Parathyroid adenoma (tissue), 2 donors: Measurements from ENCODE around the gene TDRD1.

Experiments
- H2AFZ ChIP-seq: fragments of 300-600 bp; sonication (generic); one replicate; pipeline ENCODE4 v1.7.0; 2017; ENCODE audit warnings: antibody characterized with exemption, mild to moderate bottlenecking
- H3K27ac ChIP-seq: fragments of 300-600 bp; sonication (generic); one replicate; pipeline ENCODE4 v1.7.0; 2017
- H3K27me3 ChIP-seq: fragments of 300-600 bp; sonication (generic); one replicate; pipeline ENCODE4 v1.7.0; 2017; ENCODE audit warnings: low read length; ENCODE audit not compliant: control insufficient read depth, insufficient read depth
- H3K36me3 ChIP-seq: fragments of 300-600 bp; sonication (generic); one replicate; pipeline ENCODE4 v1.7.0; 2017; ENCODE audit warnings: low read length; ENCODE audit not compliant: control insufficient read depth, insufficient read depth
- H3K4me1 ChIP-seq: fragments of 300-600 bp; sonication (generic); one replicate; pipeline ENCODE4 v1.7.0; 2017; ENCODE audit warnings: control low read depth
- H3K4me2 ChIP-seq: fragments of 300-600 bp; sonication (generic); one replicate; pipeline ENCODE4 v1.7.0; 2017; ENCODE audit warnings: low read length
- H3K4me3 ChIP-seq: fragments of 300-600 bp; sonication (generic); one replicate; pipeline ENCODE4 v1.7.0; 2017; ENCODE audit warnings: low read depth, low read length
- H3K79me2 ChIP-seq: fragments of 300-600 bp; sonication (generic); one replicate; pipeline ENCODE4 v1.7.0; 2017; ENCODE audit warnings: control low read depth
- H3K9ac ChIP-seq: fragments of 300-600 bp; sonication (generic); one replicate; pipeline ENCODE4 v1.7.0; 2017; ENCODE audit warnings: mild to moderate bottlenecking
- H3K9me3 ChIP-seq: fragments of 300-600 bp; sonication (generic); one replicate; pipeline ENCODE4 v1.7.0; 2017; ENCODE audit warnings: low read length; ENCODE audit not compliant: control insufficient read depth
- TF ChIP-seq, protein P1 (sequence below): fragments of 300-600 bp; sonication (generic); IDR thresholded peaks from one replicate; pipeline ENCODE4 v1.7.0; 2017; ENCODE audit warnings: antibody characterized with exemption, mild to moderate bottlenecking
- donor health status: primary hyperparathyroidism.

Gene TDRD1

DNA sequence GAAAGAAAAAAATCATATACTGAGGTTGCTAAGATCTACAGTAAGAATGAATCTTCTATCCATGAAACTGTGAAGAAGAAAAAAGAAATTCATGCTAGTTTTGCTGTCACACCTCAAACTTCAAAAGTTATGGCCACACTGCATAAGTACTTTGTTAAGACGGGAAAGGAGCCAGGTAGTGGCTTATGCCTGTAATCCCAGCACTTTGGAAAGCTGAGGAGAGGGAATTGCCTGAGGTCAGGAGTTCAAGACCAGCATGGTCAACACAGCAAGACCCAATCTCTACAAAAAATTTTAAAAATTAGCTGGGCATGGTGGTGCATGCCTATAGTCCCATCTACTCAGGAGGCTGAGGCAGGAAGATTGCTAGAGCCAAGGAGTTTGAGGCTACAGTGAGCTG is 27.3 kb upstream of the TDRD1 start:
- TF ChIP-seq, protein P1, sequence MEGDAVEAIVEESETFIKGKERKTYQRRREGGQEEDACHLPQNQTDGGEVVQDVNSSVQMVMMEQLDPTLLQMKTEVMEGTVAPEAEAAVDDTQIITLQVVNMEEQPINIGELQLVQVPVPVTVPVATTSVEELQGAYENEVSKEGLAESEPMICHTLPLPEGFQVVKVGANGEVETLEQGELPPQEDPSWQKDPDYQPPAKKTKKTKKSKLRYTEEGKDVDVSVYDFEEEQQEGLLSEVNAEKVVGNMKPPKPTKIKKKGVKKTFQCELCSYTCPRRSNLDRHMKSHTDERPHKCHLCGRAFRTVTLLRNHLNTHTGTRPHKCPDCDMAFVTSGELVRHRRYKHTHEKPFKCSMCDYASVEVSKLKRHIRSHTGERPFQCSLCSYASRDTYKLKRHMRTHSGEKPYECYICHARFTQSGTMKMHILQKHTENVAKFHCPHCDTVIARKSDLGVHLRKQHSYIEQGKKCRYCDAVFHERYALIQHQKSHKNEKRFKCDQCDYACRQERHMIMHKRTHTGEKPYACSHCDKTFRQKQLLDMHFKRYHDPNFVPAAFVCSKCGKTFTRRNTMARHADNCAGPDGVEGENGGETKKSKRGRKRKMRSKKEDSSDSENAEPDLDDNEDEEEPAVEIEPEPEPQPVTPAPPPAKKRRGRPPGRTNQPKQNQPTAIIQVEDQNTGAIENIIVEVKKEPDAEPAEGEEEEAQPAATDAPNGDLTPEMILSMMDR: no peak
- H3K9ac ChIP-seq: no peak overlapping the region
- no peaks in the 10 kb centered on the region for H3K9me3 ChIP-seq
- H3K4me1 ChIP-seq: no peaks in the 10 kb centered on the region
- H3K4me2 ChIP-seq: no peak overlapping the region
- H3K27ac ChIP-seq: no peak overlapping the region
- no peaks in the 10 kb centered on the region for H3K79me2 ChIP-seq
- H3K27me3 ChIP-seq: no peaks in the 10 kb centered on the region
- no peak overlapping the region for H2AFZ ChIP-seq
- no peak overlapping the region for H3K4me3 ChIP-seq
- no peaks in the 10 kb centered on the region for H3K36me3 ChIP-seq

DNA sequence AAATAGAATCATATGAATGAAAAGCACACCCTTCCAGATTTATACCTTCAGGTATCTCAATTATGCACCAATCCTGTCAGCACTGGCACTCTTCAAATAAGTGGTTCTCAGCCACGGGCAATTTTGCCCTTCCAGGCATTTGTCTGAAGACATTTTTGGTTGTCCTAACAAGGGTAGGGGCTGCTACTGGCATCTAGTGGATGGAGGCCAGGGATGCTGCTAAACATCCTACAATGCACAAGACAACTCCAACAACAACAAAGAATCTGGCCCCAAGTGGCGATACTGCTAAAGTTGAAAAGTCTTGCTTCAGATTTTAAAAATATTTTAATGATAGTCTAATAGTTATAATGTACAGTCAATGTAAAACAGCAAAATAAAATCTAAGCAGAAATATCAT is 21.2 kb upstream of the TDRD1 start:
- Histone ChIP-seq H3K9ac (no peak overlapping the region), H3K36me3 (no peaks in the 10 kb centered on the region), H3K79me2 (peaks cover 7% of the 10 kb centered on the region), H3K9me3 (no peaks in the 10 kb centered on the region), H3K4me2 (no peak overlapping the region), H2AFZ (no peak overlapping the region), H3K4me1 (no peaks in the 10 kb centered on the region), H3K27me3 (no peaks in the 10 kb centered on the region), H3K27ac (no peak overlapping the region), H3K4me3 (no peak overlapping the region)
- TF ChIP-seq, protein P1: no peak

DNA sequence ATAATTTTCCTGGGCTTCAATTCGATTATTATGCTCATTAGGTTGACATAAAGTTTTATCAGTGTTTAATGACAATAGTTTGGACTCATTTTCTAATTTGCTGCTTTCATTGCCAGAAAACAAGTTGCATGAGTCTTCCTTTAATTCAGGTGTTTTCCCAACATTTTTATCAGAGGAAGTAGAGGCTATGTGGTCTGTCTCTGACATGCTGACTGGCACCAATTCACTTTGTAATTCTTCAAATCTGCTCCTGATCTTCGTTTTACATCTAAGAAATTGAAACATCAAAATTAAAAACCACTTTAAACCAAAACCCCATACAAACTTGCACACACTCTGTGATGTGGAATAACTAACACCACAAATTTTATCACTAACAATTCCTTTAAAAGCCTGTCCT is 16.1 kb upstream of the TDRD1 start:
- H3K27ac ChIP-seq: no peak overlapping the region
- peaks cover 31% of the 10 kb centered on the region for H3K79me2 ChIP-seq
- no peaks in the 10 kb centered on the region for H3K9me3 ChIP-seq
- H3K4me1 ChIP-seq: peaks cover 10% of the 10 kb centered on the region
- H2AFZ ChIP-seq: no peak overlapping the region
- no peak overlapping the region for H3K9ac ChIP-seq
- H3K36me3 ChIP-seq: no peaks in the 10 kb centered on the region
- H3K4me2 ChIP-seq: no peak overlapping the region
- H3K4me3 ChIP-seq: no peak overlapping the region
- H3K27me3 ChIP-seq: no peaks in the 10 kb centered on the region
- TF ChIP-seq, protein P1: no peak

DNA sequence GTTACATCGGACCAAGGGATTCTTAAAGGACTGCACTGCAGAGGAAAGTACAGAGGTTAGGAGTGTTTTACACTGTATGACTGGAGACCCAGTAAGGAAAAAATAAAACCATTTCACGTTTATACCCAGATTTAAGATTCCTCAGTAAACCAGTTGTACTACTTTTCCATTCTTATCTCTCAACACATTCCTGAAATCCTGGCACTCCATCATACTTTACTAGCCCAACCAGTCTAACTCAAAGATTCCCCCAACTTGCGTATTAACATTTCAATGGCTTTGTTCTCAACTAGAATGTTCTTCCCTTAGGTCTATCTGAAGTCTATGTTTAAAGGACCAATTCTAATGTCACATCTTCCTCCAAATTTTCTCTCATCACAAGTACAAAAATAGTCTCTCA is 13.1 kb upstream of the TDRD1 start:
- no peak overlapping the region for H3K27ac ChIP-seq
- H3K4me2 ChIP-seq: peak overlapping the region; percentile 45
- no peak overlapping the region for H2AFZ ChIP-seq
- no peak overlapping the region for H3K9ac ChIP-seq
- H3K27me3 ChIP-seq: no peaks in the 10 kb centered on the region
- H3K36me3 ChIP-seq: no peaks in the 10 kb centered on the region
- H3K9me3 ChIP-seq: no peaks in the 10 kb centered on the region
- peaks cover 10% of the 10 kb centered on the region for H3K4me1 ChIP-seq
- TF ChIP-seq, protein P1: no peak
- peaks cover 40% of the 10 kb centered on the region for H3K79me2 ChIP-seq
- no peak overlapping the region for H3K4me3 ChIP-seq

DNA sequence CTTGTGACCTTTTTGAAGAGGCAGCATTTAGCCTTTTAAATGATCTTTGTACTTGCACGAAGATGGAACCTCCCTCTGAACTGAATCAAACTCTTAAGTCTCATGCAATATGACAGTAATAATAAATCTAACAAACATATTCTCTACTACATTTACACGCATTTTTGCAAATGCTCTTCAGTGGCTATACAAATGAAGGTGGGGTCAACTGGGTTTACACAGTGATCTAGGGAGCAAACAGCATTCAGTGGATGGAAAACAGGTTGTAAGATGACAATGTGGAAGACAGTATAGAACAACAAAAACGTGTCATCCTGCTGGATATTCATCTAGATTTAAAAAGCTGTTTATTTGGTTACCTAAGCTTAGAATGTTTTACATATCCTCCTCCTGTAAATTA is 12.7 kb upstream of the TDRD1 start:
- Histone ChIP-seq H3K27me3 (no peaks in the 10 kb centered on the region), H3K36me3 (no peaks in the 10 kb centered on the region), H3K4me2 (no peak overlapping the region), H3K9me3 (no peaks in the 10 kb centered on the region), H3K79me2 (peaks cover 41% of the 10 kb centered on the region), H3K4me1 (peaks cover 10% of the 10 kb centered on the region), H3K9ac (no peak overlapping the region), H3K27ac (no peak overlapping the region), H3K4me3 (no peak overlapping the region), H2AFZ (no peak overlapping the region)
- TF ChIP-seq, protein P1: no peak
